Measurements from ENCODE around the gene CDNF. TPM values are rescaled to one million over a fixed set of nuclear protein-coding genes. Genes with fewer than 3 reads are reported as not detected.

Gene CDNF
- total RNA-seq, 2 donors from 2014 or later, result 1.3 to 15.3 TPM

DNA sequence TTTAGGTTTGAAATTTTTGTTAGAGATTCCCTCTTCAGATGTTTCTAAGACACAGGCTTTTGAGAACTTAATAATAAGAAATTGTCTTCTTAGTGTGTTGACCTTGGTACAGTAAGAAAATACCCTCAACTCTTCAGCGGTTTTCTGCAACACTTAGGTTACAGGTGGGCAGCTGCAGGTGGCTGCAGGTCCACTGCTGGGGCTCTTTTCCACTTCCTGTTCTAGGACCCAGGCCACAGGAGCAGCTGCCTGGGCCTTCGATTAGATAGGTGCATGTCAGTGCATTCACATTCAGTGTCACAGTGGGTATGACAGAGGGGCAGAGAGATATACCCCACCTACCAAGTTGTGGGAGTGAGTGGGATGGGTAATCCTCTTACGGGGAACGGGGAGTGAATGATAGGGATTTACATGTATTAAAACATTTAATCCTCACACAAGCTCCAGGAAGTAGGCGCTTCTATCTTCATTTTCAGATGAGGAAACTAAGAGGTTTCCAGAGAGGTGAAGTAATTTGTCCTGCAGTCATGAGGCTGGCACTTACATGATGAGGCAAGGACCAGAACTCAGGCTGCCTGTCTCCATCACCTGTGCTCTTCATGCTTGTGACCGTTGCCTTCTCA, 20.6 kb upstream of the CDNF start:
- H3K4me1 ChIP-seq, result peaks cover 29% of the 10 kb centered on the region
- intact Hi-C loops (cut with DNase I), result no loop called here
- DNase-seq (no peak), ATAC-seq (peak; percentile 30)
- WGBS, 2 donors, result 71 to 83% methylated on average over 6 of the region's 6 CpGs
- peak overlapping the region in 3 of 4 donors; percentile 2 to 61 (median 19) for H3K27ac ChIP-seq
- no peak overlapping the region for H3K4me3 ChIP-seq
- TF ChIP-seq, protein P1, sequence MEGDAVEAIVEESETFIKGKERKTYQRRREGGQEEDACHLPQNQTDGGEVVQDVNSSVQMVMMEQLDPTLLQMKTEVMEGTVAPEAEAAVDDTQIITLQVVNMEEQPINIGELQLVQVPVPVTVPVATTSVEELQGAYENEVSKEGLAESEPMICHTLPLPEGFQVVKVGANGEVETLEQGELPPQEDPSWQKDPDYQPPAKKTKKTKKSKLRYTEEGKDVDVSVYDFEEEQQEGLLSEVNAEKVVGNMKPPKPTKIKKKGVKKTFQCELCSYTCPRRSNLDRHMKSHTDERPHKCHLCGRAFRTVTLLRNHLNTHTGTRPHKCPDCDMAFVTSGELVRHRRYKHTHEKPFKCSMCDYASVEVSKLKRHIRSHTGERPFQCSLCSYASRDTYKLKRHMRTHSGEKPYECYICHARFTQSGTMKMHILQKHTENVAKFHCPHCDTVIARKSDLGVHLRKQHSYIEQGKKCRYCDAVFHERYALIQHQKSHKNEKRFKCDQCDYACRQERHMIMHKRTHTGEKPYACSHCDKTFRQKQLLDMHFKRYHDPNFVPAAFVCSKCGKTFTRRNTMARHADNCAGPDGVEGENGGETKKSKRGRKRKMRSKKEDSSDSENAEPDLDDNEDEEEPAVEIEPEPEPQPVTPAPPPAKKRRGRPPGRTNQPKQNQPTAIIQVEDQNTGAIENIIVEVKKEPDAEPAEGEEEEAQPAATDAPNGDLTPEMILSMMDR (IDR thresholded peaks at IDR 0.05), result no peak
- TF ChIP-seq POLR2A (IDR thresholded peaks at IDR 0.05), result no peak
- no peaks in the 10 kb centered on the region for H3K36me3 ChIP-seq (replicated peaks in 1 of 2; ENCODE audit: insufficient read depth in 1 of 2, low read depth in 2 of 2)
- H3K27me3 ChIP-seq, result no peaks in the 10 kb centered on the region
- H3K9me3 ChIP-seq, result no peaks in the 10 kb centered on the region

- no peaks in the 10 kb centered on the region for H3K36me3 ChIP-seq (replicated peaks in 1 of 2; ENCODE audit: insufficient read depth in 1 of 2, low read depth in 2 of 2)
- WGBS, 2 donors, result 79 to 94% methylated on average over 1 of the region's 1 CpG
- no peak overlapping the region for H3K4me3 ChIP-seq
- no peaks in the 10 kb centered on the region for H3K27me3 ChIP-seq
- ATAC-seq (no peak), DNase-seq (no peak)
- TF ChIP-seq, protein P1 (IDR thresholded peaks at IDR 0.05), result no peak
- TF ChIP-seq POLR2A (IDR thresholded peaks at IDR 0.05), result no peak
- intact Hi-C loops (cut with DNase I), result no loop called here
- H3K9me3 ChIP-seq, result no peaks in the 10 kb centered on the region
- no peak overlapping the region for H3K27ac ChIP-seq
- H3K4me1 ChIP-seq, result peaks cover 22% of the 10 kb centered on the region
These were observed 17.6 kb upstream of the CDNF start for GRCh38 chr10:14855453-14855852.

DNA sequence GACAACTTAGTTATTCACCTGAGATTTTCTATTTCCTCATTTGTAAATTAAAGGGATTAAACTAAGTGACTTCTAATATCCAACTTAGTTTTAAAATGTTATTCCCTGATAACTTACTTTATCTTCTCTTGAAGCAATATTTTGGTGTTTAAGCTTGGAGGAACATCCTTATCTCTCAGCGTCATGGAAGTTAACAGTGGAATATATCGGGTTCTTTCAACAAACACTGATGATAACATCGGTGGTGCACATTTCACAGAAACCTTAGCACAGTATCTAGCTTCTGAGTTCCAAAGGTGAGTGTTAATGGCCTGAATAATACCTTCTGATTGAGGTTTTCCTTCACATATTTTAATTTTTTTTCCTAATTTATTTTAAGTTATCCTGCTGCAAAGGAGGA, 14.4 kb upstream of the CDNF start:
- Histone ChIP-seq H3K27me3 (no peaks in the 10 kb centered on the region), H3K9me3 (no peaks in the 10 kb centered on the region), H3K27ac (no peak overlapping the region), H3K4me3 (no peak overlapping the region), H3K4me1 (no peaks in the 10 kb centered on the region), H3K36me3 (replicated peaks in 1 of 2; ENCODE audit: insufficient read depth in 1 of 2, low read depth in 2 of 2) (no peaks in the 10 kb centered on the region)
- no peak for ATAC-seq
- 28 to 38% methylated on average over 3 of the region's 3 CpGs for WGBS, 2 donors
- no peak for DNase-seq
- TF ChIP-seq, protein P1 (IDR thresholded peaks at IDR 0.05), result no peak
- no peak for TF ChIP-seq POLR2A (IDR thresholded peaks at IDR 0.05)
- intact Hi-C loops (cut with DNase I), result no loop called here

- no peak for DNase-seq
- no peak for ATAC-seq
- H3K4me1 ChIP-seq, result no peaks in the 10 kb centered on the region
- no peaks in the 10 kb centered on the region for H3K9me3 ChIP-seq
- peaks cover 0 to 14% of the 10 kb centered on the region in 2 donors for H3K36me3 ChIP-seq (replicated peaks in 1 of 2; ENCODE audit: insufficient read depth in 1 of 2, low read depth in 2 of 2)
- H3K27me3 ChIP-seq, result no peaks in the 10 kb centered on the region
- no peak overlapping the region for H3K4me3 ChIP-seq
- 86 to 89% methylated on average over 2 of the region's 2 CpGs for WGBS, 2 donors
- TF ChIP-seq, protein P1 (IDR thresholded peaks at IDR 0.05), result no peak
- TF ChIP-seq POLR2A (IDR thresholded peaks at IDR 0.05), result no peak
- H3K27ac ChIP-seq, result no peak overlapping the region
- intact Hi-C loops (cut with DNase I), result no loop called here
These were observed 7.1 kb upstream of the CDNF start for GRCh38 chr10:14844948-14845347.

All from body of pancreas (tissue), 4 donors.